T-cell (primary cell): ENCODE measurements around the gene PCNX4. TPM values are rescaled to one million over a fixed set of nuclear protein-coding genes. Genes with fewer than 3 reads are reported as not detected.
A peak's percentile ranks its signal among the peaks of the same experiment; 100 is the strongest.

ENCODE experiments used
- ATAC-seq, 4 experiments: fragments of 200-7000 bp in 3 of 4; fragments of 150-1000 bp in 1 of 4; cut with Tn5 transposase; replicated peaks in 1 of 4; 1 replicate in 3 of 4; 2 replicates in 1 of 4; pipeline ENCODE4 v1.10.0; 2021; ENCODE audit warnings: moderate library complexity in 3 of 4, mild to moderate bottlenecking in 2 of 4, moderate number of reproducible peaks in 1 of 4
- CTCF ChIA-PET, 2 donors: fragments of 300-600 bp; sonication (Branson Sonifier 250); formaldehyde crosslinking; loops; one replicate each; lab custom pipeline; 2022; ENCODE audit warnings: antibody characterized with exemption in 2 of 2; lab: Charles Lee
- POLR2A ChIA-PET, 2 donors: fragments of 300-600 bp; sonication (Branson Sonifier 250); formaldehyde crosslinking; loops; one replicate each; lab custom pipeline; 2022; ENCODE audit warnings: antibody characterized with exemption in 2 of 2; lab: Charles Lee
- DNase-seq, 35 experiments: peaks; one replicate each; pipeline versions ENCODE4 v3.0.0 to v3.0.0-alpha.2; 2013 to 2023
- H3K27ac ChIP-seq: one replicate; pipeline ENCODE4 v1.5.1; 2013; ENCODE audit warnings: low read length
- H3K27me3 ChIP-seq, 2 experiments: replicated peaks in 1 of 2; 1 replicate in 1 of 2; 2 replicates in 1 of 2; pipeline versions ENCODE4 v1.6.1 to v1.7.0; 2013; ENCODE audit warnings: low read length in 1 of 2, mixed read lengths in 1 of 2; ENCODE audit not compliant: control insufficient read depth in 2 of 2, insufficient read depth in 2 of 2; ENCODE audit errors: extremely low read depth in 1 of 2
- H3K36me3 ChIP-seq, 2 donors: 1 replicate in 1 of 2; 2 replicates in 1 of 2; pipeline versions ENCODE4 v1.6.1 to v1.7.0; 2013; ENCODE audit warnings: low read length in 1 of 2; ENCODE audit not compliant: control insufficient read depth in 2 of 2, insufficient read depth in 1 of 2; ENCODE audit errors: extremely low read depth in 1 of 2
- H3K4me1 ChIP-seq, 2 experiments: 1 replicate in 1 of 2; 2 replicates in 1 of 2; pipeline versions ENCODE4 v1.6.1 to v1.7.0; 2013; ENCODE audit warnings: low read length in 2 of 2, mixed read lengths in 1 of 2; ENCODE audit not compliant: insufficient read depth in 2 of 2, control insufficient read depth in 1 of 2; ENCODE audit errors: extremely low read depth in 1 of 2
- H3K4me3 ChIP-seq, 2 donors: 1 replicate in 1 of 2; 2 replicates in 1 of 2; pipeline versions ENCODE4 v1.5.1 to v1.7.0; 2013; ENCODE audit warnings: mild to moderate bottlenecking in 2 of 2, low read length in 1 of 2, moderate library complexity in 1 of 2; ENCODE audit not compliant: control insufficient read depth in 1 of 2; ENCODE audit errors: extremely low read depth in 1 of 2
- H3K9me3 ChIP-seq: 2 replicates; pipeline ENCODE4 v1.7.0; 2013
- H3K27ac Mint-ChIP-seq, 2 donors: one replicate each; pipeline ENCODE4 v1.8.0; 2020 to 2021; ENCODE audit warnings: mild to moderate bottlenecking in 2 of 2, mixed read lengths in 2 of 2
- H3K27me3 Mint-ChIP-seq, 2 donors: one replicate each; pipeline ENCODE4 v1.8.0; 2021 to 2022; ENCODE audit warnings: mixed read lengths in 2 of 2
- H3K36me3 Mint-ChIP-seq: one replicate; pipeline ENCODE4 v1.8.0; 2021; ENCODE audit warnings: mixed read lengths
- H3K4me1 Mint-ChIP-seq, 3 donors: one replicate each; pipeline ENCODE4 v1.8.0; 2020 to 2022; ENCODE audit warnings: mixed read lengths in 3 of 3, mild to moderate bottlenecking in 1 of 3
- H3K4me3 Mint-ChIP-seq, 3 donors: one replicate each; pipeline ENCODE4 v1.8.0; 2020 to 2022; ENCODE audit warnings: mild to moderate bottlenecking in 3 of 3, mixed read lengths in 3 of 3, moderate library complexity in 3 of 3
- H3K9me3 Mint-ChIP-seq, 3 donors: one replicate each; pipeline ENCODE4 v1.8.0; 2020 to 2022; ENCODE audit warnings: mixed read lengths in 3 of 3
- WGBS: methylation state at CpG from one replicate; pipeline ENCODE4 v1.1.5; 2013; ENCODE audit warnings: missing lambda C conversion rate; ENCODE audit not compliant: insufficient coverage; 5-methylcytosine and 5-hydroxymethylcytosine counted together
- total RNA-seq, 35 experiments: library from RNA in 6 of 35; stranded (reverse) in 6 of 35; fragments of 120-200 nt in 1 of 35; gene quantifications; one replicate each; pipeline versions ENCODE4 v1.2.1 to v1.2.4 and lab custom pipeline; 2013 to 2026

The PCNX4 gene
- total RNA-seq, 5 donors from 2014 or later (not counting 1 experiment from before 2014, with no cell fraction given), result 36.4 to 50.4 (median 47.4) TPM

DNA sequence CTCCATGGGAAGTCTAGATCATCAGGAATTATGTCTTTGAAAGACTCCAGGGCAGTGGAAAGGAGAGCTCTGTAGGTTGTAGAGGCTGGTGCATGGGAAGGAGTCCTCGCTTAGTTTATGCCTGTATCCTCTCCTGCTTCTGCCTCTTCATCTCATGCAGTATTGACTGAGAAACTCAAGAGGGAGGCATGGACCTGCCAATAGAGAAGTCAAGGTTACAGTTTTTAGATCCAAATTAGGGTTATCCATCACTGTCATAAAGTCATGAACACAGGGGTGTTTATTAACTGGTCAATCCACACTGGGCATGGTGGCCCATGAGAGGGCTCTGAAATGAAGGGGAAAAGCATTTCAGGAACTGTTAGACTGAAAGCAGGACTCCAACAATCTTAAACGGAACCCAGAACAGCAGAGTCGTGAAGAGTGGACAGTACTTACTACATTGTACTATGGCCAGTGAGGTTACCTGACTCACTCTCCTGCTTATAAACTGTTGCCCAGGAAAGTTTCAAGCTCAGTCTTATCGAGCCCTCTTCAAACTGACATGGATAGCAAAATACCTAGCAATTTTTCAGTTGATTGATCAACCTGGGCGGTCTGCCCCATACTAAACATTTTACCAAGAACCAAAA, 103.6 kb downstream of the PCNX4 start:
- H3K4me1 Mint-ChIP-seq, result peaks cover 0 to 4% (median 2%) of the 10 kb centered on the region in 3 donors
- H3K27me3 ChIP-seq, result peaks cover 0 to 5% of the 10 kb centered on the region in 2 experiments
- H3K27ac ChIP-seq, result no peak overlapping the region
- no peak overlapping the region for H3K27ac Mint-ChIP-seq
- H3K4me3 Mint-ChIP-seq, result no peak overlapping the region
- ChIA-PET POLR2A (no interaction called here), CTCF (interaction anchor here in 1 of 2 donors (0.9 to 1.2 kb wide), 2 partner anchors 71 to 830 kb away, joined by 3 to 4 read pairs; no protein-coding TSS in a partner anchor)
- H3K9me3 ChIP-seq, result no peaks in the 10 kb centered on the region
- H3K36me3 Mint-ChIP-seq, result peaks cover 18% of the 10 kb centered on the region
- no peaks in the 10 kb centered on the region for H3K4me1 ChIP-seq
- DNase-seq (peak in 1 of 35 experiments; percentile 33), ATAC-seq (peak in 1 of 4 experiments; percentile 66)
- no peaks in the 10 kb centered on the region for H3K36me3 ChIP-seq
- peaks cover 7 to 14% (median 13%) of the 10 kb centered on the region in 3 donors for H3K9me3 Mint-ChIP-seq
- WGBS, result 80% methylated on average over 1 of the region's 5 CpGs
- no peak overlapping the region for H3K4me3 ChIP-seq
- H3K27me3 Mint-ChIP-seq, result peaks cover 4 to 7% of the 10 kb centered on the region in 2 donors

DNA sequence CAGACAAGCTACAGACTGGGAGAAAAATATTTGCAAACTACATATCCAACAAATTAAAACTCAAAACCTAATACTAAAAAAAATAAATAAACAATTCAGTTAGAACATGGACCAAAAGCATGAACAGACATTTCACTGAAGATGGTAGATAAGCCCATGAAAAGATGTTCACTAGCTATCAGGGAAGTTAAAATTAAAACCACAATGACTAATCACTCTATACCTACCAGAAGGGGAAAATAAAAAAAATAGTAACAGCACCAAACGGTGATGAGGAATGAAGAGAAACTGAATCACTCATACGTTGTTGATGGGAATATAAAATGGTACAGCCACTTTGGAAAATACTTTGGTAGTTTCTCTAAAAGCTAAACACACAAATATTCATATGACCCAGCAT, 104.6 kb downstream of the PCNX4 start:
- ATAC-seq (peak in 3 of 4 experiments; percentile 35 to 57 (median 37)), DNase-seq (no peak)
- peaks cover 7 to 17% (median 13%) of the 10 kb centered on the region in 3 donors for H3K9me3 Mint-ChIP-seq
- H3K4me3 ChIP-seq, result no peak overlapping the region
- no peak overlapping the region for H3K4me3 Mint-ChIP-seq
- peaks cover 0 to 5% of the 10 kb centered on the region in 2 experiments for H3K27me3 ChIP-seq
- ChIA-PET POLR2A (no interaction called here), CTCF (interaction anchor here (0.5 to 0.9 kb wide), 3 partner anchors 25 to 133 kb away, joined by 3 to 5 read pairs (median 3); no protein-coding TSS in a partner anchor)
- H3K36me3 Mint-ChIP-seq, result peaks cover 18% of the 10 kb centered on the region
- H3K27ac Mint-ChIP-seq, result no peak overlapping the region
- WGBS, result no CpG with 5 or more reads among the region's 2 CpGs
- H3K36me3 ChIP-seq, result no peaks in the 10 kb centered on the region
- no peaks in the 10 kb centered on the region for H3K9me3 ChIP-seq
- peaks cover 5 to 8% of the 10 kb centered on the region in 2 donors for H3K27me3 Mint-ChIP-seq
- no peak overlapping the region for H3K27ac ChIP-seq
- H3K4me1 ChIP-seq, result no peaks in the 10 kb centered on the region
- H3K4me1 Mint-ChIP-seq, result peaks cover 0 to 4% (median 2%) of the 10 kb centered on the region in 3 donors

GRCh38 chr14:60197629-60198303, 106.0 kb downstream of the PCNX4 start:
- no peak for ATAC-seq
- no peak overlapping the region for H3K27ac Mint-ChIP-seq
- H3K4me1 Mint-ChIP-seq, result peaks cover 0 to 4% (median 2%) of the 10 kb centered on the region in 3 donors

DNA sequence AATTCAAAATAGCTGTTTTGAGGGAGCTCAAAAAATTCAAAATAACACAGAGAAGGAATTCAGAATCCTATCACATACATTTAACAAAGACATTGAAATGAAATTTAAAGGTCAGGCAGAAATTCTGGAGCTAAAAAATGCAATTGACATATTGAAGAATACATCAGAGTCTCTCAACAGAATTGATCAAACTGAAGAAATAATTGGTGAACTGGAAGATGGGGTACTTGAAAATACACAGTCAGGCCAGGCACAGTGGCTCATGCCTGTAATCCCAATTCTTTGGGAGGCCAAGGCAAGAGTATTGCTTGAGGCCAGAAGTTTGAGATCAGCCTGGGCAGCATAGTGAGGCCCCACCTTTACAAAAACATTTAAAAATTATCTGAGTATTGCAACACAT, 107.6 kb downstream of the PCNX4 start:
- no peak overlapping the region for H3K27ac ChIP-seq
- Mint-ChIP-seq H3K4me1 (peaks cover 0 to 4% (median 2%) of the 10 kb centered on the region in 3 donors), H3K27ac (no peak overlapping the region), H3K36me3 (peaks cover 18% of the 10 kb centered on the region), H3K9me3 (peaks cover 7 to 21% (median 13%) of the 10 kb centered on the region in 3 donors), H3K4me3 (no peak overlapping the region), H3K27me3 (peaks cover 8 to 18% of the 10 kb centered on the region in 2 donors)
- ChIA-PET POLR2A (interaction anchor here in 1 of 2 donors (0.7 kb wide), 1 partner anchor 19 kb away, joined by 3 read pairs; no protein-coding TSS in a partner anchor), CTCF (interaction anchor here (0.6 kb wide), 3 partner anchors 15 to 645 kb away, joined by 3 read pairs; no protein-coding TSS in a partner anchor)
- no peaks in the 10 kb centered on the region for H3K9me3 ChIP-seq
- H3K36me3 ChIP-seq, result no peaks in the 10 kb centered on the region
- H3K4me1 ChIP-seq, result no peaks in the 10 kb centered on the region
- H3K4me3 ChIP-seq, result no peak overlapping the region
- H3K27me3 ChIP-seq, result peaks cover 0 to 8% of the 10 kb centered on the region in 2 experiments
- DNase-seq (no peak), ATAC-seq (no peak)

More at GRCh38 chr14:60197629-60198303, 106.0 kb downstream of the PCNX4 start:
- WGBS, result 57% methylated on average over 1 of the region's 1 CpG
- ChIA-PET POLR2A (interaction anchor here in 1 of 2 donors (0.5 kb wide), 1 partner anchor 164 kb away, joined by 3 read pairs; no protein-coding TSS in a partner anchor), CTCF (interaction anchor here in 1 of 2 donors (0.6 kb wide), 1 partner anchor 369 kb away, joined by 3 read pairs; no protein-coding TSS in a partner anchor)
- no peak overlapping the region for H3K27ac ChIP-seq
- no peaks in the 10 kb centered on the region for H3K9me3 ChIP-seq
- H3K4me1 ChIP-seq, result no peaks in the 10 kb centered on the region
- Mint-ChIP-seq H3K4me3 (no peak overlapping the region), H3K9me3 (peaks cover 7 to 21% (median 13%) of the 10 kb centered on the region in 3 donors), H3K27me3 (peaks cover 7 to 9% of the 10 kb centered on the region in 2 donors), H3K36me3 (peaks cover 18% of the 10 kb centered on the region)
- peaks cover 0 to 8% of the 10 kb centered on the region in 2 experiments for H3K27me3 ChIP-seq
- no peak for DNase-seq
- no peaks in the 10 kb centered on the region for H3K36me3 ChIP-seq
- H3K4me3 ChIP-seq, result no peak overlapping the region

GRCh38 chr14:60204104-60204842, 112.5 kb downstream of the PCNX4 start:
- H3K36me3 ChIP-seq, result no peaks in the 10 kb centered on the region
- Mint-ChIP-seq H3K36me3 (peaks cover 9% of the 10 kb centered on the region), H3K4me3 (no peak overlapping the region), H3K4me1 (no peaks in the 10 kb centered on the region), H3K9me3 (peaks cover 6 to 15% (median 7%) of the 10 kb centered on the region in 3 donors), H3K27ac (no peak overlapping the region), H3K27me3 (peaks cover 27 to 39% of the 10 kb centered on the region in 2 donors)
- ATAC-seq (no peak), DNase-seq (no peak)
- no peak overlapping the region for H3K27ac ChIP-seq
- ChIA-PET POLR2A (no interaction called here), CTCF (no interaction called here)
- H3K9me3 ChIP-seq, result no peaks in the 10 kb centered on the region
- peaks cover 0 to 4% of the 10 kb centered on the region in 2 experiments for H3K27me3 ChIP-seq
- H3K4me3 ChIP-seq, result no peak overlapping the region
- WGBS, result 70% methylated on average over 4 of the region's 8 CpGs
- no peaks in the 10 kb centered on the region for H3K4me1 ChIP-seq
